Neural crest cell (in vitro differentiated cells): ENCODE measurements around the gene SEMA4C. TPM values are rescaled to one million over a fixed set of nuclear protein-coding genes. Genes with fewer than 3 reads are reported as not detected.

Experiments used
- DNase-seq: peaks from one replicate; pipeline ENCODE4 v3.0.0; 2021; ENCODE audit warnings: low read depth, mixed read lengths, low spot score
- H3K27ac Mint-ChIP-seq: one replicate; pipeline ENCODE4 v1.8.0; 2021; ENCODE audit warnings: mild to moderate bottlenecking, mixed read lengths; ENCODE audit not compliant: unreplicated experiment
- H3K27me3 Mint-ChIP-seq: 2 replicates; pipeline ENCODE4 v1.8.0; 2021; ENCODE audit warnings: low read depth, mild to moderate bottlenecking, mixed read lengths
- H3K36me3 Mint-ChIP-seq: 2 replicates; pipeline ENCODE4 v1.8.0; 2021; ENCODE audit warnings: low read depth, mild to moderate bottlenecking, mixed read lengths
- H3K4me1 Mint-ChIP-seq: 2 replicates; pipeline ENCODE4 v1.8.0; 2021; ENCODE audit warnings: mixed read lengths
- H3K4me3 Mint-ChIP-seq: one replicate; pipeline ENCODE4 v1.8.0; 2021; ENCODE audit warnings: mild to moderate bottlenecking, mixed read lengths
- H3K9me3 Mint-ChIP-seq: 2 replicates; pipeline ENCODE4 v1.8.0; 2021; ENCODE audit warnings: mixed read lengths
- total RNA-seq: library from RNA; stranded (reverse); gene quantifications from 2 replicates; pipeline ENCODE4 v1.2.1, GENCODE V29; 2021
- TF ChIP-seq, protein P1 (sequence below): fragments of 200-600 bp; sonication (generic); conservative IDR thresholded peaks from 2 replicates; pipeline ENCODE4 v1.5.0; 2021; ENCODE audit warnings: antibody characterized with exemption, mild to moderate bottlenecking

The SEMA4C gene
- total RNA-seq, 1 donor from 2014 or later = 103 TPM

DNA sequence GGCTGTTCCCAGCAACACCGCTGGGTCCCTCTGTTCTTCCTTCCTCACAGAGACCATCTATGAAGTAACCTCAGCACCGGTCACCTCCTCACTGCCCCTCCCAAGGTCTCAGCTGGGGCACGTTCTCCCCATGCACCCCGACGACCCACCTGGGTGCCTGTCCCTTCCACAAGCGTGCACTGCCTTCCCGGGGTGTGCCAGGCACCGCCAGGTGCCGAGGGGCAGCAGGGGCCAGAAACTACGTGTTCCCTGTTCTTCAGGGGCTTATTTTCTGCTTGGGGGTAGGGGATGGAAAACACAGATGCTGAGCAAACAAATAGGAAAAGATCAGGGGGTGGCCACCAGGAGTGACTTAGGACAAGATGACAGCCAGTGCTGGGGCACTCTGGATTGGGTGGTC is 30.4 kb upstream of the SEMA4C start:
- Mint-ChIP-seq H3K27me3 (no peaks in the 10 kb centered on the region), H3K27ac (peak overlapping the region; percentile 75), H3K4me3 (no peak overlapping the region), H3K4me1 (peaks cover 22% of the 10 kb centered on the region), H3K9me3 (no peaks in the 10 kb centered on the region), H3K36me3 (no peaks in the 10 kb centered on the region)
- no peak for DNase-seq
- TF ChIP-seq, protein P1, sequence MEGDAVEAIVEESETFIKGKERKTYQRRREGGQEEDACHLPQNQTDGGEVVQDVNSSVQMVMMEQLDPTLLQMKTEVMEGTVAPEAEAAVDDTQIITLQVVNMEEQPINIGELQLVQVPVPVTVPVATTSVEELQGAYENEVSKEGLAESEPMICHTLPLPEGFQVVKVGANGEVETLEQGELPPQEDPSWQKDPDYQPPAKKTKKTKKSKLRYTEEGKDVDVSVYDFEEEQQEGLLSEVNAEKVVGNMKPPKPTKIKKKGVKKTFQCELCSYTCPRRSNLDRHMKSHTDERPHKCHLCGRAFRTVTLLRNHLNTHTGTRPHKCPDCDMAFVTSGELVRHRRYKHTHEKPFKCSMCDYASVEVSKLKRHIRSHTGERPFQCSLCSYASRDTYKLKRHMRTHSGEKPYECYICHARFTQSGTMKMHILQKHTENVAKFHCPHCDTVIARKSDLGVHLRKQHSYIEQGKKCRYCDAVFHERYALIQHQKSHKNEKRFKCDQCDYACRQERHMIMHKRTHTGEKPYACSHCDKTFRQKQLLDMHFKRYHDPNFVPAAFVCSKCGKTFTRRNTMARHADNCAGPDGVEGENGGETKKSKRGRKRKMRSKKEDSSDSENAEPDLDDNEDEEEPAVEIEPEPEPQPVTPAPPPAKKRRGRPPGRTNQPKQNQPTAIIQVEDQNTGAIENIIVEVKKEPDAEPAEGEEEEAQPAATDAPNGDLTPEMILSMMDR = no peak

DNA sequence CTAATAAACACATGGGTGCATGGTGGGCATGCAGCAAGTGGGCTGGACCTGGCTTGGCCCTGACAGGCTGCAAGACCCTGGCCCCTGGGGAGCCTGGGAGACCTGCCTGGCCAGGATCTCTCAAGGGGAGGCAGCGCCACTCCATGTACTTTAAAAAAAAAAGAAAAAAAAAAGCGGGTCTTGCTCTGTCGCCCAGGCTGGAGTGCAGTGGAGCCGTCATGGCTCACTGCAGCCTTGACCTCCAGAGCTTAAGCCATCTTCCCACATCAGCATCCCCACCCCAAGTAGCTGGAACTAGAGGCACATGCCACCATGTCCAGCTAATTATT is 29.5 kb upstream of the SEMA4C start:
- Mint-ChIP-seq H3K9me3 (no peaks in the 10 kb centered on the region), H3K36me3 (no peaks in the 10 kb centered on the region), H3K4me3 (no peak overlapping the region), H3K27me3 (no peaks in the 10 kb centered on the region), H3K27ac (no peak overlapping the region), H3K4me1 (peaks cover 25% of the 10 kb centered on the region)
- TF ChIP-seq, protein P1 = no peak
- no peak for DNase-seq

GRCh38 chr2:96898641-96899412 is 28.9 kb upstream of the SEMA4C start:
- TF ChIP-seq, protein P1 = no peak
- no peaks in the 10 kb centered on the region for H3K36me3 Mint-ChIP-seq

DNA sequence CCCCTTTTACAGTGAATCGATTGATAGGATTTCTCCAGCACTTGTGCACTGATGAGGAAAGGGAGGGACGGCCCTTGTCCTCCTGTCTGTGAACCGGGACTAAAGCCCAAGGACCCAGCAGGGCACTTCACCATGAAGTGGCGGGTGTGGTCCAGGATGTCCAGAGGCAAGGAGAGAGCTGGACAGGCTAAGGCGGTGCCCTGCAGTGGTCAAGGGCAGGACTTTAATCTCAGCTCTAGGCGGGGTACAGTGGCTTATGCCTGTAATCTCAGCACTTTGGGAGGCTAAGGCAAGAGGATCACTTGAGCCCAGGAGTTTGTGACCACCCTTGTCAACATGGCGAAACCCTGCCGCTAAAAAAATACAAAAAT is 28.2 kb upstream of the SEMA4C start:
- H3K9me3 Mint-ChIP-seq = no peaks in the 10 kb centered on the region
- H3K4me1 Mint-ChIP-seq = peaks cover 20% of the 10 kb centered on the region
- TF ChIP-seq, protein P1 = no peak
- no peak overlapping the region for H3K4me3 Mint-ChIP-seq
- peak overlapping the region; percentile 63 for H3K27ac Mint-ChIP-seq
- H3K27me3 Mint-ChIP-seq = no peaks in the 10 kb centered on the region
- no peak for DNase-seq
- no peaks in the 10 kb centered on the region for H3K36me3 Mint-ChIP-seq

More at GRCh38 chr2:96898641-96899412, 28.9 kb upstream of the SEMA4C start:
- H3K4me1 Mint-ChIP-seq = peaks cover 22% of the 10 kb centered on the region
- no peaks in the 10 kb centered on the region for H3K9me3 Mint-ChIP-seq
- no peak for DNase-seq
- H3K27ac Mint-ChIP-seq = peak overlapping the region; percentile 57
- H3K4me3 Mint-ChIP-seq = no peak overlapping the region
- H3K27me3 Mint-ChIP-seq = no peaks in the 10 kb centered on the region

GRCh38 chr2:96897491-96898134 is 27.7 kb upstream of the SEMA4C start:
- H3K36me3 Mint-ChIP-seq = no peaks in the 10 kb centered on the region
- TF ChIP-seq, protein P1 = no peak
- H3K9me3 Mint-ChIP-seq = no peaks in the 10 kb centered on the region
- H3K4me1 Mint-ChIP-seq = peaks cover 21% of the 10 kb centered on the region
- H3K27me3 Mint-ChIP-seq = no peaks in the 10 kb centered on the region
- no peak for DNase-seq
- H3K4me3 Mint-ChIP-seq = no peak overlapping the region
- H3K27ac Mint-ChIP-seq = peak overlapping the region; percentile 63
